Stimulated activated CD4-positive, alpha-beta T cell treated with anti-CD3 and anti-CD28 coated beads, Interleukin-4, amount 100 ng/mL, for 48 hours (primary cell): ENCODE data around the gene CCDC33.
A peak's percentile ranks its signal among the peaks of the same experiment; 100 is the strongest.

Experiments
- DNase-seq, 2 donors: peaks; one replicate each; pipeline ENCODE4 v3.0.0-alpha.2; 2020; ENCODE audit warnings: low read depth in 2 of 2

CCDC33 gene

GRCh38 chr15:74229686-74230085 lies 6.4 kb upstream of the CCDC33 start:
- DNase-seq, result no peak

DNA sequence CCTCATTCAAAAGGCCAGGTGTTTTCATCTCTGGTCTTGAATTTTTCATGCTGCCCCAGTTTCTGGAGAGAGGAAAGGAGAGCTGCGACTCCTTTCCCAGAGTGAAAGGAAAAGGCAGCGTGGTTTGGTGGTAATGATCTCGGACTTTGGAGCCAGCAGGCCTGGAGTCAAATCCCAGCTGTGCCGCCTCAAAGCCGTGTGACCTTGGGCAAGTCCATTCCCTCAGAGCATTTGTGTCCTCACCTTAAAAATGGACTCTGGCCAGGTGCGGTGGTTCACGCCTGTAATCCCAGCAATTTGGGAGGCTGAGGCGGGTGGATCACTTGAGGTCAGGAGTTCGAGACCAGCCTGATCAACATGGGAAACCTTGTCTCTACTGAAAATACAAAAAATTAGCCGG lies 4.7 kb upstream of the CCDC33 start:
- no peak for DNase-seq

GRCh38 chr15:74233373-74233772 lies 2.8 kb upstream of the CCDC33 start:
- DNase-seq, result no peak

DNA sequence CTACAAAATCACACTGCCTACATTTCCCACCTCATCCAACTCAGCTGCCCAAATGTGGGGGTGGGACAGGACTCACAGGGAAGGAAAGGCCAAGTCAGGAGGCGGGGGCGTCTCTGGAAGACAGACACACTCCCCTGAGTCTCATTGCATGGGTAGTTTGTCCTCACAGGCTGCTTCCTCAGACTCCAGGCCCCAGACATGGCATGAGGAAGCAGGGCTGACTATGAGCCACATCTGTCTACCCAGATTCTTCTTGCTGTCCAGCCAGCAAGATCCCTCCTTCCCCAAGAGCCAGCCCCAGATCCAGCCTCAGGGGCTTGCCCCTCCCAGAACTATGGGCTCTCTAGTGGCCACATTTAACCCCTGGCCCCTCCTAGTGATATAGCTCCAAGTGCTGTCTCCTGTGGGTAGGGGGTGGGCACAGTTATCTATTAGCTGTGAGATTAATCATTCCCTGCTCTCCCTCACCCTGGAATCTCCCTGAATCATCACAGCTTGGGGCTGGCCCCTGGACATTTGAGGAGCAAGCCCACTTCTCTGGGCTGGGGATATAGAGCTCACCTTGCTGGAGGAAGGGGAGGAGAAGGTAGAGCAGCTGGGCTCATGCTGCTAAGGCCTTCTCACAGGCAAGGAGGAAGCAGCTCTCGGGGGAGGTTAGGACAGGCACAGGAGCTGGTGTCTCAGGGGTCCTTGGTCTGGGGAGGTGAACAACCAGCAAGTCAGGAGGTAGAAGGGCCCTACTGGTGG lies 2.1 kb upstream of the CCDC33 start:
- DNase-seq, result no peak

GRCh38 chr15:74234598-74234875 lies 1.6 kb upstream of the CCDC33 start:
- no peak for DNase-seq

DNA sequence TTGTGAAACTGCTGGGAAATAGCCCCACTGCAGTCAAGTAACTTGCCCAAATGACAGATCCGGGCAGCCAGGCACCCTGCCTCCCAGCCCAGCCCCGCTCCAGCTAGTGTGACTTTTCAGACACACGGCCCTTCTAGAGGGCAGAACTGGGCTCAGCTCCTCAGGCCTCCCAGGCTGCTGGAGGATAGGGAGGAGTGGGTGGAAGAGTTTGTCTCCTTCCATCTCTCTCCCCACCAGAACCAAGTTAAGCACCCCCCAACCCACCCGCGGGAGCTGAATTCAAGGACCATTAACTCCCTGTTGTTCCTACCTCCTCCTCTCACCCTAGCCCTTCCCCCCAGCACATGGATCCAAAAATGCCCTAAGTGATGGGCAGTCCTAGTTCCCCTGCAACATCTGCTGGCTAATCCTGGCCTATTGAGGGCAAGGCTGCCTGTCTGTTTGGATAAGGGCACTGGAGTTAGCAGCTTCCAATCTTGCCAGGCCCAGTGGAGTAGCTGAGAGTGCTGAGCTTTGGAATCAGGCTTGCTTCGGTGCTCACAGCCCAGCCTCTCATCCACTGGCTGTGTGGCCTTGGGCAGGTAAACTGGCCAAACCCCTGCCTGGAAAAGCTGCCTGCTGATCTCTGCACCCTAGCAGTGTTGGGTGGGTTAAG lies 3.1 kb downstream of the CCDC33 start:
- no peak for DNase-seq

- no peak for DNase-seq
These were observed 4.0 kb downstream of the CCDC33 start for GRCh38 chr15:74240002-74240568.

DNA sequence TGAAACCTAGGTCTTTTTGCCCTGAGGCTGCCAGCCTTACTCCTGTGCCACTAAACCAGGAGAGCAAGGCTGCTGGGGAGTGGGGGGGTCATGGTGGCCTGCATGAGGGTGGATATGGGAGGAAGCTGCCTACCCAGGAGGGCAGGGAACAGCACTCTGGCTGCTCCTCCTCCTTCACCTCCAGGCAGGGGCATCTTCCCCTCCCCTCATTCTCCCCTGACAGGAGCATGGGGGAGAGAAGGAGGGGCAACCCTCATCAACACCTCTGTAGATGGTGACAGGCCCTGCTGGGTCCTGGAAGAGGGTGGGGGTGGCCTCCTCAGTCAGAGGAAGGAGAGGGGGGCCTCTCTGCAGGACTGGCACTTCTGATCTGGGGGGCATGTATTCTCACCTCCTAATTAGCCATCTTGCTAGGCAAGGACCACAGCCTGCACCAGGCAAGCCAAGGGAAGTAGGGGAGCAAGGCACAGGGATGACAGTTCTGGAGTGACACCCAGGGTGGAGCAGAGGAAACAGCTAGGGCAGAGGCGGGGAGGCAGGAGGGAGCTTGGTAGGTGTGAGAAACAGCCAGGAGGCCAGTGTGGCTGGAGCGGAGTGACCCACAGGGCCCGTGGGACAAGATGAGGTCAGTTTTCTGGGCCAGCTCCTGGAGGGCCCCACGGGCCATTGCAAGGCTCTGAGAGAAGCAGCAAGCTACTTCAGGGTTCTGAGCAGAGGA lies 4.9 kb downstream of the CCDC33 start:
- DNase-seq, result no peak

GRCh38 chr15:74242441-74243185 lies 6.5 kb downstream of the CCDC33 start:
- no peak for DNase-seq

GRCh38 chr15:74243431-74243830 lies 7.3 kb downstream of the CCDC33 start:
- no peak for DNase-seq

DNA sequence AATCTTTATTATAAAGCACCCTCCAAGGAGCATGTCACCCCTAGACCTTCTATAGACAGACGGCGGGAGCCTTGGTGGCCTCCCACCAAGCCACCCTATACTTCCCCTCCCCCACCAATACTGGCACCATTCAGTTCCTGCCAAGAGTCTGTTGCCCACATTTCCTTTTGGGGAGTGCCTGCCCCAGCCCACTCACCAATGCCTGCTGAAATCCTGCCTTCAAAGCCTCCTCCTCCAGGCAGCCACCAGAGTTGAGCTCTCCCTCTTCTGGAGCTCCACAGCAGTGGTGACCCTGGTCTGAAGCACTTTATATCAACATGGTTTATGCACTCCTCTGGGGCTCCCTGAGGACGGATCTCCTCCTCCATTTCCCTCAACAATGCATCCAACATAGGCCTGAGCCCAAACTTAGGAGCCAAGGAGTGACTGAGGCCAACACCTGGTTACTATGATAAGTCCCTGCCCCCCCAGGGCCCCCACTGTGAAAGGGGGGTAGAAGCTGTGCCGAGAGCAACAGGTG lies 8.8 kb downstream of the CCDC33 start:
- no peak for DNase-seq

DNA sequence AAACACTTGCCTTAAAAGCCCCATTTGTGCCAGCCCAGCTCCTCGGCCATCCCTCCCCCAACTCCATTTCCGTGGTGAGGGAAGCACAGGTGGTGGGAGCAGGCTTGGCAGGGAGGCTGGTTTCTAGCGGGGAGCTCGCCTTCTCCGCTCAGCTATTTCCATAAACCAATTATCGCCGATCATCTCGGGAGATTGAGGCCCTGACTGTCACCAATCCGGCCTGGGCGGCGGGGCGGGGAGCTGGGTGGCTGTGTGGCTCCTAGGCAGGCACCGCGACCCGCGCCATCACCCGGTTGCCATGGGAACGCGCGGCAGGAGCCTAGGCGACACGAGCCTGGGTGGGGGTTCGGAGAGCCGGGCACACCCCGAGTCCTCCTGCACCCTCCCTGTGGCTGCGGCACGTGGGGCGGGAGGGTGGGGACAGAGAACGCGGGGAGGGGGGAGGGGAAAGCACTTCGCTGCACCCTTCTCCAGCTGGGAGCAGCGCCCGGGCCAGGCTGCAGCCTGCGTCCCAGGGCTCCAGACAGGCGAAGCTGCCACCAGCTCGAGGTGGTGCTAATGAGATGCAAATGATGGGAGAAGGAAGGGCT lies 9.3 kb downstream of the CCDC33 start:
- peak in 1 of 2 donors; percentile 2 for DNase-seq

DNA sequence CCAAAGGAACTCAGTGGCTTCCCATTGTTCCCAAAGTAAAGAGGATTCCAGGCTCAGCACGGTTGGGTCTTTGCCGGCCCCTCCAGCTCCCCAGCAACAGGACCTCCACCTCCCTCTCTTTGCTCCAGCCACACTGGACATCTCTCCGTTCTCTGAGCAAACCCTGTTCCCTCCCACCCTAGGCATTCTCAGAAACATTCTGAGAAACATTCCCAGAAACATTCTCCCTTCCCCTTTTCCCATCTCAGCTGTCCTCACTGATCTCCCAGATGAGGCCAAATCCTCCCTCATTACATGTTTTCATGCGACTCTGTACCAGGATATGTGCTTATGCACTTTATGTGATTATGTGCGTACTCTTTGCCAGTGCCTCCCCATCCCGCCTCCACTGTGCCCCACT lies 14.1 kb downstream of the CCDC33 start:
- no peak for DNase-seq

GRCh38 chr15:74251131-74251811 lies 15.1 kb downstream of the CCDC33 start:
- no peak for DNase-seq

DNA sequence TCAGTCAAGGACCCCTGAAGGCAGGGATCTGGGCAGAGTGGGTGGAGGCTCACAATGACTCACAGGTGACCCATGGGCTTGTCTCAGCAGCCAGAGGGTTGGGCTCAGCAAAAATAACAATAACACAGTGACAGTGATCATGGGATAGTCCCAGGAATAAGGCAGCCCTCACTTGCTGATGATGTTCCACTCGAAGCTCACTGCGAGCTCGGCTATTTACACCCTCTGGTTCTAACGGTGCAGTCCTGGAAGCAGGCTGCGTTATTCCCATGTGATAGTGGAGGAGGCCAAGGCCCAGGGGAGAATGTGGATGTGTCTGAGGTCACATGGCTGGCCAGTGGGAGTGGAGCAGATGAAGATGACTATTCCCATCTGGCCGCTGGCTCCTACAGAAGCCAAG lies 16.2 kb downstream of the CCDC33 start:
- DNase-seq, result no peak

DNA sequence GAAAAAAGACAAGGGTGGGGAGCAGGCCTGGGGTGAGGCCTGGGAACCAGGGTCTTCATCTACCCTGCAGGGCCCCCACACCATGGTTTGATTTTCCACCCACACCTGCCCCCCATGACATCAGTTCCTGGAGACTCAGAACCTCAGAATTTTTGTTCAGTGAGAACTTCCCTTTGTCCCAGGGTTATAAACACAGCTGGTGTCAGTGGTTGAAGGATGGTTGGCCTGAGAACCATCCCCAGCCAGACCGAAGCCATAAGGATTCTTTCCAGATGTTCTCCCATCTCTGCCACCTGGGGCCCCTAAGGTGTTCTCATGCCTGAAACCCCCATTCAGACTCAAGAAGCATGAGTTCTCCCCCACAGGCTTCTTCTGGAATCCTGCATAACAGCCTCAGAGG lies 16.6 kb downstream of the CCDC33 start:
- DNase-seq, result no peak

- DNase-seq, result no peak
These were observed 17.2 kb downstream of the CCDC33 start for GRCh38 chr15:74253211-74253921.

DNA sequence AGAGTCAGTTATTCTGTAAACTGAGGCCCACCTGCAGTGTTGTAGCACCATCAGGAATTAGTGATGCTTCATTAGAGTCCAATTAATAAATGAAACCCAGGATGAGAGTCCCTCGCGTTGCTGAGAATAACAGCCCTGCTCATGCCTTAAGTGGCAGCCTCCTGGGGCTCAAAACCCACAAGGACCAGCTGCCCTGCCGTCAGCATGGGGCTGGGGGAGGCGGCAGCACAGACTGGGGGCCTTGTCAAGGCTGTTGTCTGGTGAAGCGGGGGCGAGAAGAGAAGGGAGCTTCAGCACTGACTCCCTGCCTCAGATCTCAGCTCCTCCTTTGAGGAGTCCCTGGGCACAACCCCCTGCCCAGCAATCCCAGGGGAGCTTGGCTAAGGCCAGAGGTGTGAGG lies 21.0 kb downstream of the CCDC33 start:
- DNase-seq, result no peak

GRCh38 chr15:74257623-74258022 lies 21.5 kb downstream of the CCDC33 start:
- no peak for DNase-seq
